ENCODE data around the gene RFLNA.

The RFLNA gene

GRCh38 chr12:124261885-124262284 is 33.0 kb upstream of the RFLNA start:
- peak overlapping the region in 4 of 11 experiments; percentile 19 to 61 (median 41); a peak in 7 of 22 replicates for H3K9ac ChIP-seq
- peaks cover 0 to 5% (median 0%) of the 10 kb centered on the region in 11 experiments; a peak in 1 of 22 replicates for H3K9me3 ChIP-seq (replicated peaks in 1 of 11)
- H3K4me1 ChIP-seq = peaks cover 42 to 98% (median 95%) of the 10 kb centered on the region in 10 experiments
- no peaks in the 10 kb centered on the region for H4K20me1 ChIP-seq
- TF ChIP-seq Cebpa-rat (IDR thresholded peaks at IDR 0.05) = no peak
- H3K4me2 ChIP-seq = peak overlapping the region in 9 of 11 experiments; percentile 49 to 88 (median 78); a peak in 18 of 22 replicates
- no peaks in the 10 kb centered on the region for H3K36me3 ChIP-seq
- peaks cover 0 to 41% (median 0%) of the 10 kb centered on the region in 11 experiments; a peak in 4 of 22 replicates for H3K27me3 ChIP-seq
- H3K27ac ChIP-seq = peak overlapping the region in 8 of 11 experiments; percentile 48 to 95 (median 88); a peak in 15 of 22 replicates
- no peak overlapping the region; a peak in 2 of 20 replicates for H3K4me3 ChIP-seq

GRCh38 chr12:124264089-124264795 is 30.7 kb upstream of the RFLNA start:
- Histone ChIP-seq H3K9me3 (replicated peaks in 1 of 11) (peaks cover 0 to 21% (median 4%) of the 10 kb centered on the region in 11 experiments; a peak in 7 of 22 replicates), H3K27me3 (peaks cover 0 to 24% (median 0%) of the 10 kb centered on the region in 11 experiments; a peak in 3 of 22 replicates), H3K9ac (peak overlapping the region in 3 of 11 experiments; percentile 58 to 60 (median 60); a peak in 6 of 22 replicates), H3K36me3 (no peaks in the 10 kb centered on the region), H3K4me2 (peak overlapping the region; percentile 8 to 90 (median 83); a peak in 20 of 22 replicates), H3K4me1 (peaks cover 29 to 75% (median 71%) of the 10 kb centered on the region in 10 experiments), H3K4me3 (no peak overlapping the region), H3K27ac (peak overlapping the region in 7 of 11 experiments; percentile 29 to 78 (median 69); a peak in 12 of 22 replicates), H4K20me1 (no peaks in the 10 kb centered on the region)
- TF ChIP-seq Cebpa-rat (IDR thresholded peaks at IDR 0.05) = no peak

GRCh38 chr12:124264879-124265278 is 30.0 kb upstream of the RFLNA start:
- H3K27ac ChIP-seq = peak overlapping the region in 6 of 11 experiments; percentile 15 to 78 (median 18); a peak in 9 of 22 replicates
- peaks cover 0 to 24% (median 6%) of the 10 kb centered on the region in 11 experiments; a peak in 7 of 22 replicates for H3K9me3 ChIP-seq (replicated peaks in 1 of 11)
- H3K4me2 ChIP-seq = peak overlapping the region in 9 of 11 experiments; percentile 71 to 90 (median 84); a peak in 18 of 22 replicates
- H3K27me3 ChIP-seq = peaks cover 0 to 19% (median 0%) of the 10 kb centered on the region in 11 experiments; a peak in 2 of 22 replicates
- H3K4me3 ChIP-seq = no peak overlapping the region
- H4K20me1 ChIP-seq = no peaks in the 10 kb centered on the region
- peaks cover 23 to 70% (median 66%) of the 10 kb centered on the region in 10 experiments for H3K4me1 ChIP-seq
- H3K36me3 ChIP-seq = no peaks in the 10 kb centered on the region
- no peak for TF ChIP-seq Cebpa-rat (IDR thresholded peaks at IDR 0.05)
- peak overlapping the region in 2 of 11 experiments; percentile 0 to 28; a peak in 1 of 22 replicates for H3K9ac ChIP-seq

- no peak for TF ChIP-seq Cebpa-rat (IDR thresholded peaks at IDR 0.05)
- H3K4me3 ChIP-seq = no peak overlapping the region
- no peak overlapping the region for H3K9ac ChIP-seq
- H3K27ac ChIP-seq = no peak overlapping the region
- no peaks in the 10 kb centered on the region for H3K36me3 ChIP-seq
- 0 out of 22 replicates have a peak overlapping the region, but pooled peaks of 1 of the 11 experiments have one; percentile 87 for H3K4me2 ChIP-seq
- no peaks in the 10 kb centered on the region for H4K20me1 ChIP-seq
- H3K9me3 ChIP-seq (replicated peaks in 1 of 11) = peaks cover 0 to 19% (median 6%) of the 10 kb centered on the region in 11 experiments; a peak in 7 of 22 replicates
- peaks cover 0 to 7% (median 0%) of the 10 kb centered on the region in 11 experiments; a peak in 2 of 22 replicates for H3K27me3 ChIP-seq
- peaks cover 25 to 63% (median 56%) of the 10 kb centered on the region in 10 experiments for H3K4me1 ChIP-seq
Measured at GRCh38 chr12:124267205-124267778, 27.6 kb upstream of the RFLNA start.

GRCh38 chr12:124270671-124271070 is 24.2 kb upstream of the RFLNA start:
- H3K4me2 ChIP-seq = peak overlapping the region in 2 of 11 experiments; percentile 1 to 9; a peak in 1 of 22 replicates

GRCh38 chr12:124273630-124274029 is 21.3 kb upstream of the RFLNA start:
- Histone ChIP-seq H3K36me3 (no peaks in the 10 kb centered on the region; a peak in 1 of 22 replicates), H3K9ac (peak overlapping the region in 1 of 11 experiments; percentile 14; a peak in 1 of 22 replicates), H3K4me3 (no peak overlapping the region; a peak in 1 of 20 replicates), H3K27me3 (peaks cover 0 to 8% (median 0%) of the 10 kb centered on the region in 11 experiments; a peak in 5 of 22 replicates), H4K20me1 (no peaks in the 10 kb centered on the region), H3K9me3 (replicated peaks in 1 of 11) (peaks cover 0 to 9% (median 5%) of the 10 kb centered on the region in 11 experiments; a peak in 4 of 22 replicates), H3K4me1 (peaks cover 44 to 73% (median 68%) of the 10 kb centered on the region in 10 experiments), H3K27ac (peak overlapping the region in 9 of 11 experiments; percentile 17 to 70 (median 48); a peak in 15 of 22 replicates), H3K4me2 (peak overlapping the region; percentile 48 to 74 (median 68))
- no peak for TF ChIP-seq Cebpa-rat (IDR thresholded peaks at IDR 0.05)

More at GRCh38 chr12:124270671-124271070, 24.2 kb upstream of the RFLNA start:
- TF ChIP-seq Cebpa-rat (IDR thresholded peaks at IDR 0.05) = no peak
- H3K9me3 ChIP-seq (replicated peaks in 1 of 11) = peaks cover 0 to 19% (median 6%) of the 10 kb centered on the region in 11 experiments; a peak in 7 of 22 replicates
- no peak overlapping the region for H3K4me3 ChIP-seq
- no peaks in the 10 kb centered on the region; a peak in 1 of 22 replicates for H3K36me3 ChIP-seq
- no peaks in the 10 kb centered on the region for H4K20me1 ChIP-seq
- H3K4me1 ChIP-seq = peaks cover 34 to 59% (median 52%) of the 10 kb centered on the region in 10 experiments
- H3K27ac ChIP-seq = 0 out of 22 replicates have a peak overlapping the region, but pooled peaks of 1 of the 11 experiments have one; percentile 3
- no peaks in the 10 kb centered on the region for H3K27me3 ChIP-seq
- no peak overlapping the region for H3K9ac ChIP-seq

GRCh38 chr12:124276337-124276736 is 18.6 kb upstream of the RFLNA start:
- Histone ChIP-seq H3K27me3 (peaks cover 0 to 26% (median 0%) of the 10 kb centered on the region in 11 experiments; a peak in 6 of 22 replicates), H3K4me3 (no peak overlapping the region), H3K36me3 (no peaks in the 10 kb centered on the region; a peak in 1 of 22 replicates), H3K27ac (no peak overlapping the region), H4K20me1 (no peaks in the 10 kb centered on the region; a peak in 1 of 22 replicates), H3K4me1 (peaks cover 61 to 92% (median 79%) of the 10 kb centered on the region in 10 experiments), H3K4me2 (peak overlapping the region in 6 of 11 experiments; percentile 69 to 90 (median 83); a peak in 6 of 22 replicates), H3K9ac (no peak overlapping the region), H3K9me3 (replicated peaks in 1 of 11) (peaks cover 0 to 5% (median 0%) of the 10 kb centered on the region in 11 experiments; a peak in 2 of 22 replicates)
- TF ChIP-seq Cebpa-rat (IDR thresholded peaks at IDR 0.05) = no peak
